Tibial nerve (tissue), 3 donors: ENCODE measurements around the gene ADCY10.
"Not testable (repeated sequence)": the region's sequence is repeated elsewhere in the genome, so short reads cannot be mapped to it uniquely, and the experiment has no call there.

ENCODE experiments used
- CTCF ChIP-seq, 5 experiments: fragments of 200-600 bp in 3 of 5; fragments of 450-650 bp in 2 of 5; sonication (generic) in 3 of 5; IDR thresholded peaks; one replicate each; pipeline ENCODE4 v1.5.1; 2016 to 2019; ENCODE audit warnings: antibody characterized with exemption in 5 of 5, mild to moderate bottlenecking in 3 of 5, moderate library complexity in 2 of 5
- POLR2A ChIP-seq, 2 donors: fragments of 450-650 bp; IDR thresholded peaks; one replicate each; pipeline ENCODE4 v1.6.1; 2017; ENCODE audit warnings: antibody characterized with exemption in 2 of 2, mild to moderate bottlenecking in 2 of 2, moderate library complexity in 2 of 2

GRCh38 chr1:167806676-167807075, 107.3 kb downstream of the ADCY10 start:
- not testable (repeated sequence) for TF ChIP-seq POLR2A, CTCF (IDR thresholded peaks at IDR 0.05)
